Tibial artery (tissue), 4 donors: ENCODE measurements around the gene RREB1.

Experiments used
- DNase-seq, 2 donors: peaks; one replicate each; pipeline ENCODE4 v3.0.0-alpha.2; 2019
- H3K27ac ChIP-seq, 2 donors: fragments of 200-600 bp; sonication (generic) in 1 of 2; 1 replicate in 1 of 2; 2 replicates in 1 of 2; pipeline ENCODE4 v1.5.1; 2018 to 2019; ENCODE audit warnings: mild to moderate bottlenecking in 1 of 2
- H3K27me3 ChIP-seq, 2 donors: fragments of 200-600 bp; sonication (generic) in 1 of 2; one replicate each; pipeline versions ENCODE4 v1.5.1 to v1.6.0; 2016 to 2019
- H3K36me3 ChIP-seq, 3 donors: fragments of 200-600 bp; sonication (generic) in 2 of 3; one replicate each; pipeline ENCODE4 v1.5.1; 2016 to 2019; ENCODE audit warnings: mild to moderate bottlenecking in 2 of 3
- H3K4me1 ChIP-seq, 4 donors: fragments of 200-600 bp; sonication (generic) in 2 of 4; 1 replicate in 3 of 4; 2 replicates in 1 of 4; pipeline ENCODE4 v1.5.1; 2016 to 2019
- H3K4me3 ChIP-seq, 2 donors: fragments of 200-600 bp; sonication (generic) in 1 of 2; 1 replicate in 1 of 2; 2 replicates in 1 of 2; pipeline ENCODE4 v1.5.1; 2018 to 2019; ENCODE audit warnings: mild to moderate bottlenecking in 2 of 2
- H3K9me3 ChIP-seq, 3 donors: fragments of 200-600 bp; sonication (generic) in 1 of 3; one replicate each; pipeline ENCODE4 v1.5.1; 2016 to 2019
- CTCF ChIP-seq, 2 experiments: fragments of 200-600 bp in 1 of 2; fragments of 450-650 bp in 1 of 2; IDR thresholded peaks; one replicate each; pipeline ENCODE4 v1.5.1; 2017 to 2019; ENCODE audit warnings: antibody characterized with exemption in 2 of 2, mild to moderate bottlenecking in 1 of 2, moderate library complexity in 1 of 2
- intact Hi-C: fragments of 100-400 bp; cut with DNase I; formaldehyde crosslinking; loops from one replicate; pipeline ENCODE4 v1.15.0; 2023; ENCODE audit warnings: low total_unique reads

RREB1 gene

GRCh38 chr6:7140631-7141378 is 33.0 kb downstream of the RREB1 start:
- H3K36me3 ChIP-seq: no peaks in the 10 kb centered on the region
- H3K9me3 ChIP-seq: no peaks in the 10 kb centered on the region
- no peaks in the 10 kb centered on the region for H3K27me3 ChIP-seq
- peaks cover 0 to 45% (median 25%) of the 10 kb centered on the region in 4 donors for H3K4me1 ChIP-seq
- no peak for TF ChIP-seq CTCF (IDR thresholded peaks at IDR 0.05)
- peak overlapping the region; percentile 92 to 97 for H3K27ac ChIP-seq
- intact Hi-C loops: loop anchor here (2.0 to 5.0 kb wide), 3 partner anchors 30 to 309 kb away; no protein-coding TSS in a partner anchor
- DNase-seq: peak; percentile 90 to 95
- peak overlapping the region; percentile 65 to 66 for H3K4me3 ChIP-seq

- peak overlapping the region; percentile 92 to 97 for H3K27ac ChIP-seq
- no peaks in the 10 kb centered on the region for H3K27me3 ChIP-seq
Measured at GRCh38 chr6:7142228-7142801, 34.6 kb downstream of the RREB1 start.

GRCh38 chr6:7142918-7143475 is 35.2 kb downstream of the RREB1 start:
- no peak for TF ChIP-seq CTCF (IDR thresholded peaks at IDR 0.05)
- peak overlapping the region; percentile 92 to 97 for H3K27ac ChIP-seq
- no peaks in the 10 kb centered on the region for H3K27me3 ChIP-seq
- H3K4me3 ChIP-seq: no peak overlapping the region
- no peaks in the 10 kb centered on the region for H3K9me3 ChIP-seq
- no peaks in the 10 kb centered on the region for H3K36me3 ChIP-seq
- intact Hi-C loops: loop anchor here (5.0 kb wide), 1 partner anchor 311 kb away; no protein-coding TSS in a partner anchor
- no peak for DNase-seq
- peaks cover 0 to 54% (median 41%) of the 10 kb centered on the region in 4 donors for H3K4me1 ChIP-seq

More at GRCh38 chr6:7142228-7142801, 34.6 kb downstream of the RREB1 start:
- no peak for DNase-seq
- TF ChIP-seq CTCF (IDR thresholded peaks at IDR 0.05): no peak
- Histone ChIP-seq H3K36me3 (no peaks in the 10 kb centered on the region), H3K9me3 (no peaks in the 10 kb centered on the region), H3K4me1 (peaks cover 0 to 54% (median 38%) of the 10 kb centered on the region in 4 donors), H3K4me3 (peak overlapping the region; percentile 65 to 66)
- intact Hi-C loops: loop anchor here (5.0 kb wide), 1 partner anchor 310 kb away; no protein-coding TSS in a partner anchor

- Histone ChIP-seq H3K27me3 (no peaks in the 10 kb centered on the region), H3K36me3 (no peaks in the 10 kb centered on the region), H3K9me3 (no peaks in the 10 kb centered on the region), H3K4me3 (no peak overlapping the region), H3K27ac (peak overlapping the region in 1 of 2 donors; percentile 97), H3K4me1 (peaks cover 0 to 54% (median 44%) of the 10 kb centered on the region in 4 donors)
- TF ChIP-seq CTCF (IDR thresholded peaks at IDR 0.05): no peak
- DNase-seq: no peak
- intact Hi-C loops: loop anchor here (5.0 kb wide), 1 partner anchor 311 kb away; no protein-coding TSS in a partner anchor
Measured at GRCh38 chr6:7143476-7143974, 35.8 kb downstream of the RREB1 start.

- H3K4me1 ChIP-seq: peaks cover 0 to 57% (median 43%) of the 10 kb centered on the region in 4 donors
- intact Hi-C loops: loop anchor here (5.0 kb wide), 1 partner anchor 313 kb away; no protein-coding TSS in a partner anchor
- H3K36me3 ChIP-seq: no peaks in the 10 kb centered on the region
- no peak for TF ChIP-seq CTCF (IDR thresholded peaks at IDR 0.05)
- peak overlapping the region; percentile 74 to 77 for H3K27ac ChIP-seq
- no peaks in the 10 kb centered on the region for H3K9me3 ChIP-seq
- no peak overlapping the region for H3K4me3 ChIP-seq
- no peak for DNase-seq
- H3K27me3 ChIP-seq: no peaks in the 10 kb centered on the region
Measured at GRCh38 chr6:7144872-7145584, 37.3 kb downstream of the RREB1 start.
